Activated T-helper 1 cell treated with anti-CD3 and anti-CD28 coated beads, Interleukin-2, amount 50 U/mL, for 16 hours (primary cell): ENCODE measurements around the gene SLC29A1.

Experiments
- DNase-seq, 2 donors: peaks; one replicate each; pipeline ENCODE4 v3.0.0-alpha.2; 2020; ENCODE audit warnings: low read depth in 1 of 2, low spot score in 1 of 2

The SLC29A1 gene

GRCh38 chr6:44265007-44265721 is 41.8 kb downstream of the SLC29A1 start, which contains the start of gene NFKBIE:
Gene NFKBIE, minus strand, starts transcription at chr6:44265551. Its CDS starts 205 bp downstream, at chr6:44265346.
- DNase-seq: peak; percentile 85 to 96

- DNase-seq: no peak
Observed at GRCh38 chr6:44265722-44266233, 42.4 kb downstream of the SLC29A1 start.

- DNase-seq: no peak
Observed at GRCh38 chr6:44266347-44266746, 43.0 kb downstream of the SLC29A1 start.

- no peak for DNase-seq
Observed at GRCh38 chr6:44267252-44267651, 43.9 kb downstream of the SLC29A1 start.

- peak; percentile 34 to 42 for DNase-seq
Observed at GRCh38 chr6:44268095-44268628, 44.8 kb downstream of the SLC29A1 start.

GRCh38 chr6:44269178-44269920 is 46.0 kb downstream of the SLC29A1 start:
- DNase-seq: no peak

- no peak for DNase-seq
Observed at GRCh38 chr6:44269921-44270525, 46.6 kb downstream of the SLC29A1 start, which contains the start of gene TMEM151B. Gene TMEM151B, plus strand, starts transcription at chr6:44270450. Its CDS starts 293 bp downstream, at chr6:44270743.

GRCh38 chr6:44270526-44271405 is 47.4 kb downstream of the SLC29A1 start:
- DNase-seq: no peak

GRCh38 chr6:44271406-44271723 is 48.0 kb downstream of the SLC29A1 start:
- no peak for DNase-seq

- DNase-seq: no peak
Observed at GRCh38 chr6:44271914-44272313, 48.5 kb downstream of the SLC29A1 start.

GRCh38 chr6:44272529-44272928 is 49.1 kb downstream of the SLC29A1 start:
- no peak for DNase-seq

GRCh38 chr6:44272999-44273566 is 49.7 kb downstream of the SLC29A1 start:
- no peak for DNase-seq

- DNase-seq: no peak
Observed at GRCh38 chr6:44273617-44274016, 50.2 kb downstream of the SLC29A1 start.

- no peak for DNase-seq
Observed at GRCh38 chr6:44275271-44275748, 51.9 kb downstream of the SLC29A1 start.

- DNase-seq: no peak
Observed at GRCh38 chr6:44275749-44276648, 52.6 kb downstream of the SLC29A1 start.

- no peak for DNase-seq
Observed at GRCh38 chr6:44276667-44277640, 53.6 kb downstream of the SLC29A1 start.

- DNase-seq: no peak
Observed at GRCh38 chr6:44277763-44278162, 54.4 kb downstream of the SLC29A1 start.

GRCh38 chr6:44278315-44278714 is 54.9 kb downstream of the SLC29A1 start:
- DNase-seq: no peak
